ENCODE measurements around the gene SPDYE2. TPM values are rescaled to one million over a fixed set of nuclear protein-coding genes. Genes with fewer than 3 reads are reported as not detected.

The SPDYE2 gene
- total and polyA plus RNA-seq, 2 of the 13 experiments (the other 11 are each of a cell fraction or from before 2014, with no cell fraction given), result not detected

DNA sequence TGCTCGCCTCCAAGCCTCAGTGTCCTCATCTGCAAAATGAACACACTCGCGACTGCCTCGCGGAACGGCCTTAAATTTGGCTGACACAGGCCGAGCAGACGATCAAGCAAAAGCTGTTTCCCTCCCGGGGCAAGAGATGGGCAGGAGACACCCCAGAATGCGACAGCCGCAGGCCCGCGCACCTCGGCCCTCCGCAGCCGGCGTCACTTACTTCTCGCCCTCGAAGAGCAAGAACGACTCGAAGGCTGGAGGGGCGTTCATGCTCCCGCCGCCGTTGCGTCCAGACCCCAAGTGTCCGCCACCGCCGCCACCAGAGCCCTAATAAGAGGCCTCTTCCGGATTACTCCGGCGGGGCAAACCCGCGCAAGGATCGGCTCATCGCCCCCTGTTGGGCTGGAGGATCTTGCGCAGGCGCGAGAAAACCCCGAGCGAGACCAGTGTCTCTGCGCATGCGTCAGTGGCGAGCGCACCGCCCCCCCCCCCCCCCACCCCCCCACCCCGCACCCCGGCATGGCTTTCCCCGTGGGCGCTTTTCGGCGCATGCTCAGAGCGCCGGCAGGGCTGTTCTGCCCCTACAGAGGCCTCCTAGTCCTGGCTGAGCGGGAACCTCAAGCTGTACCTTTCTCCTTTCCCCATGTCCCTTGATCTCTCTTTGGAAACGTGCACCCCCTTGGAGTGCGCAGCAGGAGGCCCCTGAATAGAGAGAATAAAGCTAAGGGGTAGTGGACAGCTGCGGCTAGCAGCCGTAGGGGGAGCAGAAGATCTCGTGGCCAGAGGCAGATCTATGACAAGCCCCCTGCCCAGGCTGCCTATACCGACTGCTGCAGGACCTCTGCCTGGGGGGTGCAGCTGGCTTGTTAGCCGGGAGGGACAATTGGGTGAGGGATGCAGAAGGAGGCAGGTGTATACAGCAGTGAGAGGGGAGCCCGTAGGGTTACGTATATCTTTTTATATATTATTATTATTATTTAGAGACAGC, 21.5 kb downstream of the SPDYE2 start, which contains the start of gene POLR2J3 (continued):
- TF ChIP-seq ERF (CRISPR knock-in tag; IDR thresholded peaks at IDR 0.05) (peak; percentile 88), ZNF768 (CRISPR knock-in tag; IDR thresholded peaks at IDR 0.05) (peak; percentile 65; the same call in 1 of the 2 replicates), MYC (CRISPR knock-in tag; IDR thresholded peaks at IDR 0.05; ENCODE audit: borderline replicate concordance) (peak; percentile 48; the same call in 1 of the 2 replicates), ZNF331 (CRISPR knock-in tag; IDR thresholded peaks at IDR 0.05) (peak; percentile 82), KMT2A (CRISPR knock-in tag; IDR thresholded peaks at IDR 0.05) (peak; percentile 86), HMG20B (CRISPR knock-in tag; conservative IDR thresholded peaks at IDR 0.05) (0 out of 2 replicates have a peak, but pooled peaks have one; percentile 32), ZKSCAN8 (CRISPR knock-in tag; IDR thresholded peaks at IDR 0.05; ENCODE audit: borderline replicate concordance) (peak; percentile 70; the same call in 1 of the 2 replicates), ZNF264 (CRISPR knock-in tag; IDR thresholded peaks at IDR 0.05) (0 out of 2 replicates have a peak, but pooled peaks have one; percentile 33), SIX4 (CRISPR knock-in tag; IDR thresholded peaks at IDR 0.05) (peak; percentile 20; the same call in 1 of the 2 replicates), MEIS2 (CRISPR knock-in tag; IDR thresholded peaks at IDR 0.05) (0 out of 2 replicates have a peak, but pooled peaks have one; percentile 52), SIN3B (IDR thresholded peaks at IDR 0.05; ENCODE audit: low read length) (0 out of 2 replicates have a peak, but pooled peaks have one; percentile 61)
- TF ChIP-seq, protein P1, sequence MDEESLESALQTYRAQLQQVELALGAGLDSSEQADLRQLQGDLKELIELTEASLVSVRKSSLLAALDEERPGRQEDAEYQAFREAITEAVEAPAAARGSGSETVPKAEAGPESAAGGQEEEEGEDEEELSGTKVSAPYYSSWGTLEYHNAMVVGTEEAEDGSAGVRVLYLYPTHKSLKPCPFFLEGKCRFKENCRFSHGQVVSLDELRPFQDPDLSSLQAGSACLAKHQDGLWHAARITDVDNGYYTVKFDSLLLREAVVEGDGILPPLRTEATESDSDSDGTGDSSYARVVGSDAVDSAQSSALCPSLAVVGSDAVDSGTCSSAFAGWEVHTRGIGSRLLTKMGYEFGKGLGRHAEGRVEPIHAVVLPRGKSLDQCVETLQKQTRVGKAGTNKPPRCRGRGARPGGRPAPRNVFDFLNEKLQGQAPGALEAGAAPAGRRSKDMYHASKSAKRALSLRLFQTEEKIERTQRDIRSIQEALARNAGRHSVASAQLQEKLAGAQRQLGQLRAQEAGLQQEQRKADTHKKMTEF (CRISPR knock-in tag; IDR thresholded peaks at IDR 0.05), result peak; percentile 91
- TF ChIP-seq, protein P2, sequence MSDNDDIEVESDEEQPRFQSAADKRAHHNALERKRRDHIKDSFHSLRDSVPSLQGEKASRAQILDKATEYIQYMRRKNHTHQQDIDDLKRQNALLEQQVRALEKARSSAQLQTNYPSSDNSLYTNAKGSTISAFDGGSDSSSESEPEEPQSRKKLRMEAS (IDR thresholded peaks at IDR 0.05), result 0 out of 2 replicates have a peak, but pooled peaks have one; percentile 35
- TF ChIP-seq, protein P3, sequence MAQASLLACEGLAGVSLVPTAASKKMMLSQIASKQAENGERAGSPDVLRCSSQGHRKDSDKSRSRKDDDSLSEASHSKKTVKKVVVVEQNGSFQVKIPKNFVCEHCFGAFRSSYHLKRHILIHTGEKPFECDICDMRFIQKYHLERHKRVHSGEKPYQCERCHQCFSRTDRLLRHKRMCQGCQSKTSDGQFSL (CRISPR knock-in tag; IDR thresholded peaks at IDR 0.05), result peak; percentile 86
- TF ChIP-seq, protein P4, sequence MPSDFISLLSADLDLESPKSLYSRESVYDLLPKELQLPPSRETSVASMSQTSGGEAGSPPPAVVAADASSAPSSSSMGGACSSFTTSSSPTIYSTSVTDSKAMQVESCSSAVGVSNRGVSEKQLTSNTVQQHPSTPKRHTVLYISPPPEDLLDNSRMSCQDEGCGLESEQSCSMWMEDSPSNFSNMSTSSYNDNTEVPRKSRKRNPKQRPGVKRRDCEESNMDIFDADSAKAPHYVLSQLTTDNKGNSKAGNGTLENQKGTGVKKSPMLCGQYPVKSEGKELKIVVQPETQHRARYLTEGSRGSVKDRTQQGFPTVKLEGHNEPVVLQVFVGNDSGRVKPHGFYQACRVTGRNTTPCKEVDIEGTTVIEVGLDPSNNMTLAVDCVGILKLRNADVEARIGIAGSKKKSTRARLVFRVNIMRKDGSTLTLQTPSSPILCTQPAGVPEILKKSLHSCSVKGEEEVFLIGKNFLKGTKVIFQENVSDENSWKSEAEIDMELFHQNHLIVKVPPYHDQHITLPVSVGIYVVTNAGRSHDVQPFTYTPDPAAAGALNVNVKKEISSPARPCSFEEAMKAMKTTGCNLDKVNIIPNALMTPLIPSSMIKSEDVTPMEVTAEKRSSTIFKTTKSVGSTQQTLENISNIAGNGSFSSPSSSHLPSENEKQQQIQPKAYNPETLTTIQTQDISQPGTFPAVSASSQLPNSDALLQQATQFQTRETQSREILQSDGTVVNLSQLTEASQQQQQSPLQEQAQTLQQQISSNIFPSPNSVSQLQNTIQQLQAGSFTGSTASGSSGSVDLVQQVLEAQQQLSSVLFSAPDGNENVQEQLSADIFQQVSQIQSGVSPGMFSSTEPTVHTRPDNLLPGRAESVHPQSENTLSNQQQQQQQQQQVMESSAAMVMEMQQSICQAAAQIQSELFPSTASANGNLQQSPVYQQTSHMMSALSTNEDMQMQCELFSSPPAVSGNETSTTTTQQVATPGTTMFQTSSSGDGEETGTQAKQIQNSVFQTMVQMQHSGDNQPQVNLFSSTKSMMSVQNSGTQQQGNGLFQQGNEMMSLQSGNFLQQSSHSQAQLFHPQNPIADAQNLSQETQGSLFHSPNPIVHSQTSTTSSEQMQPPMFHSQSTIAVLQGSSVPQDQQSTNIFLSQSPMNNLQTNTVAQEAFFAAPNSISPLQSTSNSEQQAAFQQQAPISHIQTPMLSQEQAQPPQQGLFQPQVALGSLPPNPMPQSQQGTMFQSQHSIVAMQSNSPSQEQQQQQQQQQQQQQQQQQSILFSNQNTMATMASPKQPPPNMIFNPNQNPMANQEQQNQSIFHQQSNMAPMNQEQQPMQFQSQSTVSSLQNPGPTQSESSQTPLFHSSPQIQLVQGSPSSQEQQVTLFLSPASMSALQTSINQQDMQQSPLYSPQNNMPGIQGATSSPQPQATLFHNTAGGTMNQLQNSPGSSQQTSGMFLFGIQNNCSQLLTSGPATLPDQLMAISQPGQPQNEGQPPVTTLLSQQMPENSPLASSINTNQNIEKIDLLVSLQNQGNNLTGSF (CRISPR knock-in tag; IDR thresholded peaks at IDR 0.05), result 0 out of 2 replicates have a peak, but pooled peaks have one; percentile 71
- TF ChIP-seq, protein P5, sequence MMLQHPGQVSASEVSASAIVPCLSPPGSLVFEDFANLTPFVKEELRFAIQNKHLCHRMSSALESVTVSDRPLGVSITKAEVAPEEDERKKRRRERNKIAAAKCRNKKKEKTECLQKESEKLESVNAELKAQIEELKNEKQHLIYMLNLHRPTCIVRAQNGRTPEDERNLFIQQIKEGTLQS (CRISPR knock-in tag; IDR thresholded peaks at IDR 0.05), result peak; percentile 66; the same call in 1 of the 2 replicates
- TF ChIP-seq, protein P6, sequence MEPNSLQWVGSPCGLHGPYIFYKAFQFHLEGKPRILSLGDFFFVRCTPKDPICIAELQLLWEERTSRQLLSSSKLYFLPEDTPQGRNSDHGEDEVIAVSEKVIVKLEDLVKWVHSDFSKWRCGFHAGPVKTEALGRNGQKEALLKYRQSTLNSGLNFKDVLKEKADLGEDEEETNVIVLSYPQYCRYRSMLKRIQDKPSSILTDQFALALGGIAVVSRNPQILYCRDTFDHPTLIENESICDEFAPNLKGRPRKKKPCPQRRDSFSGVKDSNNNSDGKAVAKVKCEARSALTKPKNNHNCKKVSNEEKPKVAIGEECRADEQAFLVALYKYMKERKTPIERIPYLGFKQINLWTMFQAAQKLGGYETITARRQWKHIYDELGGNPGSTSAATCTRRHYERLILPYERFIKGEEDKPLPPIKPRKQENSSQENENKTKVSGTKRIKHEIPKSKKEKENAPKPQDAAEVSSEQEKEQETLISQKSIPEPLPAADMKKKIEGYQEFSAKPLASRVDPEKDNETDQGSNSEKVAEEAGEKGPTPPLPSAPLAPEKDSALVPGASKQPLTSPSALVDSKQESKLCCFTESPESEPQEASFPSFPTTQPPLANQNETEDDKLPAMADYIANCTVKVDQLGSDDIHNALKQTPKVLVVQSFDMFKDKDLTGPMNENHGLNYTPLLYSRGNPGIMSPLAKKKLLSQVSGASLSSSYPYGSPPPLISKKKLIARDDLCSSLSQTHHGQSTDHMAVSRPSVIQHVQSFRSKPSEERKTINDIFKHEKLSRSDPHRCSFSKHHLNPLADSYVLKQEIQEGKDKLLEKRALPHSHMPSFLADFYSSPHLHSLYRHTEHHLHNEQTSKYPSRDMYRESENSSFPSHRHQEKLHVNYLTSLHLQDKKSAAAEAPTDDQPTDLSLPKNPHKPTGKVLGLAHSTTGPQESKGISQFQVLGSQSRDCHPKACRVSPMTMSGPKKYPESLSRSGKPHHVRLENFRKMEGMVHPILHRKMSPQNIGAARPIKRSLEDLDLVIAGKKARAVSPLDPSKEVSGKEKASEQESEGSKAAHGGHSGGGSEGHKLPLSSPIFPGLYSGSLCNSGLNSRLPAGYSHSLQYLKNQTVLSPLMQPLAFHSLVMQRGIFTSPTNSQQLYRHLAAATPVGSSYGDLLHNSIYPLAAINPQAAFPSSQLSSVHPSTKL (CRISPR knock-in tag; IDR thresholded peaks at IDR 0.05), result peak; percentile 71
